Stimulated activated effector memory CD8-positive, alpha-beta T cell treated with anti-CD3 and anti-CD28 coated beads, Interleukin-12 subunit alpha, Interleukin-12 subunit beta, amount 100 ng/mL, for 72 hours (primary cell): Measurements from ENCODE around the gene PTGDR2.

Source experiments
- ATAC-seq: fragments of 150-1000 bp; cut with Tn5 transposase; 2 replicates; pipeline ENCODE4 v1.10.0; 2021
- DNase-seq, 2 donors: peaks; one replicate each; pipeline ENCODE4 v3.0.0; 2021 to 2022; ENCODE audit warnings: low spot score in 2 of 2
- H3K27ac Mint-ChIP-seq: one replicate; pipeline ENCODE4 v1.8.0; 2022; ENCODE audit warnings: mild to moderate bottlenecking, mixed read lengths
- H3K36me3 Mint-ChIP-seq: one replicate; pipeline ENCODE4 v1.8.0; 2022; ENCODE audit warnings: mild to moderate bottlenecking, mixed read lengths
- H3K4me1 Mint-ChIP-seq: one replicate; pipeline ENCODE4 v1.8.0; 2022; ENCODE audit warnings: mixed read lengths
- H3K4me3 Mint-ChIP-seq: one replicate; pipeline ENCODE4 v1.8.0; 2022; ENCODE audit warnings: mild to moderate bottlenecking, mixed read lengths
- H3K9me3 Mint-ChIP-seq: one replicate; pipeline ENCODE4 v1.8.0; 2022; ENCODE audit warnings: mixed read lengths

PTGDR2 gene

GRCh38 chr11:60879104-60879503, 23.4 kb upstream of the PTGDR2 start:
- no peaks in the 10 kb centered on the region for H3K9me3 Mint-ChIP-seq
- no peak overlapping the region for H3K4me3 Mint-ChIP-seq
- ATAC-seq (no peak), DNase-seq (no peak)
- no peak overlapping the region for H3K27ac Mint-ChIP-seq
- peaks cover 39% of the 10 kb centered on the region for H3K36me3 Mint-ChIP-seq
- H3K4me1 Mint-ChIP-seq = peaks cover 9% of the 10 kb centered on the region

GRCh38 chr11:60878245-60879101, 22.7 kb upstream of the PTGDR2 start:
- DNase-seq (no peak), ATAC-seq (no peak)
- Mint-ChIP-seq H3K9me3 (no peaks in the 10 kb centered on the region), H3K4me3 (no peak overlapping the region), H3K4me1 (peaks cover 2% of the 10 kb centered on the region), H3K36me3 (peaks cover 33% of the 10 kb centered on the region), H3K27ac (no peak overlapping the region)

GRCh38 chr11:60876168-60876485, 20.4 kb upstream of the PTGDR2 start:
- peaks cover 20% of the 10 kb centered on the region for H3K36me3 Mint-ChIP-seq
- H3K9me3 Mint-ChIP-seq = no peaks in the 10 kb centered on the region
- H3K4me3 Mint-ChIP-seq = no peak overlapping the region
- DNase-seq (no peak), ATAC-seq (no peak)
- H3K4me1 Mint-ChIP-seq = peaks cover 7% of the 10 kb centered on the region
- H3K27ac Mint-ChIP-seq = no peak overlapping the region

GRCh38 chr11:60875366-60876167, 19.8 kb upstream of the PTGDR2 start:
- ATAC-seq (no peak), DNase-seq (no peak)
- Mint-ChIP-seq H3K4me3 (no peak overlapping the region), H3K4me1 (peaks cover 7% of the 10 kb centered on the region), H3K9me3 (no peaks in the 10 kb centered on the region), H3K36me3 (peaks cover 15% of the 10 kb centered on the region), H3K27ac (no peak overlapping the region)

- Mint-ChIP-seq H3K4me3 (no peak overlapping the region), H3K27ac (no peak overlapping the region), H3K4me1 (peaks cover 7% of the 10 kb centered on the region), H3K36me3 (peaks cover 14% of the 10 kb centered on the region), H3K9me3 (no peaks in the 10 kb centered on the region)
- no peak for DNase-seq
- ATAC-seq = no peak
Observed at GRCh38 chr11:60874421-60875365, 18.9 kb upstream of the PTGDR2 start.

- H3K4me3 Mint-ChIP-seq = no peak overlapping the region
- no peaks in the 10 kb centered on the region for H3K9me3 Mint-ChIP-seq
- peak overlapping the region; percentile 56 for H3K27ac Mint-ChIP-seq
- peaks cover 3% of the 10 kb centered on the region for H3K36me3 Mint-ChIP-seq
- no peak for DNase-seq
- peaks cover 7% of the 10 kb centered on the region for H3K4me1 Mint-ChIP-seq
- no peak for ATAC-seq
Observed at GRCh38 chr11:60873533-60873932, 17.8 kb upstream of the PTGDR2 start.

GRCh38 chr11:60872961-60873524, 17.3 kb upstream of the PTGDR2 start:
- peak overlapping the region; percentile 56 for H3K27ac Mint-ChIP-seq
- H3K4me1 Mint-ChIP-seq = peaks cover 7% of the 10 kb centered on the region
- H3K36me3 Mint-ChIP-seq = no peaks in the 10 kb centered on the region
- ATAC-seq (no peak), DNase-seq (no peak)
- H3K9me3 Mint-ChIP-seq = no peaks in the 10 kb centered on the region
- no peak overlapping the region for H3K4me3 Mint-ChIP-seq

- H3K4me3 Mint-ChIP-seq = no peak overlapping the region
Observed at GRCh38 chr11:60872124-60872960, 16.6 kb upstream of the PTGDR2 start.

GRCh38 chr11:60871378-60872061, 15.8 kb upstream of the PTGDR2 start:
- no peak overlapping the region for H3K4me3 Mint-ChIP-seq
- peaks cover 7% of the 10 kb centered on the region for H3K4me1 Mint-ChIP-seq
- no peak overlapping the region for H3K27ac Mint-ChIP-seq
- no peaks in the 10 kb centered on the region for H3K36me3 Mint-ChIP-seq
- DNase-seq (no peak), ATAC-seq (no peak)
- no peaks in the 10 kb centered on the region for H3K9me3 Mint-ChIP-seq

More at GRCh38 chr11:60872124-60872960, 16.6 kb upstream of the PTGDR2 start:
- H3K4me1 Mint-ChIP-seq = peaks cover 7% of the 10 kb centered on the region
- H3K9me3 Mint-ChIP-seq = no peaks in the 10 kb centered on the region
- no peak overlapping the region for H3K27ac Mint-ChIP-seq
- ATAC-seq (no peak), DNase-seq (no peak)
- no peaks in the 10 kb centered on the region for H3K36me3 Mint-ChIP-seq

GRCh38 chr11:60870733-60871377, 15.1 kb upstream of the PTGDR2 start:
- no peaks in the 10 kb centered on the region for H3K9me3 Mint-ChIP-seq
- ATAC-seq (no peak), DNase-seq (no peak)
- H3K4me1 Mint-ChIP-seq = peaks cover 7% of the 10 kb centered on the region
- no peak overlapping the region for H3K27ac Mint-ChIP-seq
- no peak overlapping the region for H3K4me3 Mint-ChIP-seq
- H3K36me3 Mint-ChIP-seq = no peaks in the 10 kb centered on the region

- Mint-ChIP-seq H3K27ac (no peak overlapping the region), H3K9me3 (no peaks in the 10 kb centered on the region), H3K4me3 (no peak overlapping the region), H3K36me3 (no peaks in the 10 kb centered on the region), H3K4me1 (peaks cover 7% of the 10 kb centered on the region)
- ATAC-seq (no peak), DNase-seq (no peak)
Observed at GRCh38 chr11:60870276-60870675, 14.5 kb upstream of the PTGDR2 start.

- H3K27ac Mint-ChIP-seq = no peak overlapping the region
- H3K4me3 Mint-ChIP-seq = no peak overlapping the region
- DNase-seq (no peak), ATAC-seq (no peak)
- H3K4me1 Mint-ChIP-seq = peaks cover 7% of the 10 kb centered on the region
- H3K9me3 Mint-ChIP-seq = no peaks in the 10 kb centered on the region
- H3K36me3 Mint-ChIP-seq = no peaks in the 10 kb centered on the region
Observed at GRCh38 chr11:60869451-60869825, 13.7 kb upstream of the PTGDR2 start.

GRCh38 chr11:60868682-60869450, 13.1 kb upstream of the PTGDR2 start:
- Mint-ChIP-seq H3K9me3 (no peaks in the 10 kb centered on the region), H3K36me3 (no peaks in the 10 kb centered on the region), H3K4me1 (peaks cover 7% of the 10 kb centered on the region), H3K4me3 (no peak overlapping the region), H3K27ac (no peak overlapping the region)
- DNase-seq = no peak
- no peak for ATAC-seq
